DND-41 (cell line): ENCODE measurements around the gene TMEM163.

Experiments used
- CTCF ChIP-seq: IDR thresholded peaks from 2 replicates; pipeline ENCODE4 v1.5.1; 2012; ENCODE audit warnings: borderline replicate concordance, low read length, moderate library complexity, mild to moderate bottlenecking; ENCODE audit not compliant: poor library complexity, severe bottlenecking; ENCODE audit errors: extremely low read depth
- EZH2 ChIP-seq: IDR thresholded peaks from 3 replicates; pipeline ENCODE4 v1.6.1; 2012; ENCODE audit warnings: borderline replicate concordance, low read depth, mild to moderate bottlenecking, moderate library complexity, low read length, inconsistent platforms; ENCODE audit not compliant: severe bottlenecking

- TF ChIP-seq CTCF (no peak), EZH2 (no peak)
Measured at GRCh38 chr2:134539981-134540380, 178.8 kb downstream of the TMEM163 start.
